GM18505 (cell line): ENCODE measurements around the gene ACE2.

Experiments used
- ATAC-seq: cut with Tn5 transposase; IDR thresholded peaks from one replicate; pipeline ENCODE4 v1.9.1; 2021; ENCODE audit not compliant: unreplicated experiment
- POLR2A ChIP-seq: IDR thresholded peaks from 4 replicates; pipeline ENCODE4 v1.6.1; 2011; ENCODE audit warnings: borderline replicate concordance; ENCODE audit not compliant: insufficient read depth, insufficient read length; ENCODE audit errors: extremely low read depth

ACE2 gene

DNA sequence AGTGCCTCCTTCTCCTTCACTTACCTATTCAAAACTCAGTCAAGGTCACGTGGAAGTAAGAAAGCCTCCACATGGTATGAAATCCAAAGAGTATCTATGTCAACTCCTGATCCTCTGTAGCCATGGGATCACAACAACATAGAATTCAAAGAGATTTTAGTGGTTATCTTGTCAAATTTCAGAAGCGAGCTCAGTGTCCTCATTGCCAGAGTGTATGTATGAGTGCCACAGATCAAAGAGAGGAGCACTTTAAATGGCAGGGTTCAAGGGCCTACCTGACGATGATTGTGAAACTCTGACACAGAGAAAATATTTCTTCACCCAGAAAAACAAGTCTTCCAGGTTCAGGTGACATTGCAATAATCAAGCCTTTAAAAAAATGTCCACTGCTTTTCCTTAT is 1.2 kb upstream of the ACE2 start:
- no peak for ATAC-seq
- no peak for TF ChIP-seq POLR2A

DNA sequence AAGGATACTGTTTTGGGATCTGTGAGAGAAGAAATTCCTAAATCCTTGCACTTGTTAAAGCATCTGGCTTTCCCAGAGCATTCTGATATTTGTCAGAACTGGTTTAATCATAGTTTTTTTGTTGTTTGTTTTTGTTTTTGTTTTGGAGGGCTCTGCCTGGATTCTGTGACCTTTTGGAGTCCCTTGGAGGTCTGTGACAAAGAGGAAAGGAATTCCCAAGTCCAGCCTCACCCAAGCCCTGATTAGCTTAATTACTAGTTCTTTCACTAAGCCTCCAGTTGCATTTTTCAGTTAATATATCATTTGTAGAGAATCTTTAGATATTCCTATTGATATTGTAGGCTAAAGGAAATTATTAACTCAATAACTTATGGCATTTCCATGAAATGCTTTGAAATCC is 711 bp downstream of the ACE2 start:
- no peak for TF ChIP-seq POLR2A
- no peak for ATAC-seq

- no peak for ATAC-seq
- no peak for TF ChIP-seq POLR2A
These were observed 1.3 kb downstream of the ACE2 start for GRCh38 chrX:15599461-15599860.

GRCh38 chrX:15598026-15598425 is 2.7 kb downstream of the ACE2 start:
- ATAC-seq = no peak
- no peak for TF ChIP-seq POLR2A

DNA sequence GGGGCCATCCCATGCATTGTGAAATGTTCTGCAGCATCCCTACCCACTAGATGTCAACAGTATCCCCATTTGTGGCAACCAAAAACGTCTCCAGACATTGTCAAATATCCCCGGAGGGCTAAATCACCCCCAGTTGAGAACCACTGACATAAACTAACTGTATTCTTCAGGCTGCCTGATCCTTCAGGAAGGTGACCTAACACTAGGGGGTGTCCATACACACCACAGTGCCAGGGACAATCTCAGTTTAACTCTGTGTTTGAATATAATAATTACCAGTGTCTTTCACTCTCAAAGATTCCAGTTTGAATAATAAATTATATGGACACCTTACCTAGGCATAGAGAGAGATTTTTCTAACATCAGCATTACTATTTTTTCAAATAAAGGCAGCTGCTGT is 6.4 kb downstream of the ACE2 start:
- no peak for TF ChIP-seq POLR2A
- ATAC-seq = no peak

- no peak for ATAC-seq
- no peak for TF ChIP-seq POLR2A
These were observed 20.7 kb downstream of the ACE2 start for GRCh38 chrX:15579778-15580747.

GRCh38 chrX:15576019-15576418 is 24.7 kb downstream of the ACE2 start:
- no peak for TF ChIP-seq POLR2A
- no peak for ATAC-seq

DNA sequence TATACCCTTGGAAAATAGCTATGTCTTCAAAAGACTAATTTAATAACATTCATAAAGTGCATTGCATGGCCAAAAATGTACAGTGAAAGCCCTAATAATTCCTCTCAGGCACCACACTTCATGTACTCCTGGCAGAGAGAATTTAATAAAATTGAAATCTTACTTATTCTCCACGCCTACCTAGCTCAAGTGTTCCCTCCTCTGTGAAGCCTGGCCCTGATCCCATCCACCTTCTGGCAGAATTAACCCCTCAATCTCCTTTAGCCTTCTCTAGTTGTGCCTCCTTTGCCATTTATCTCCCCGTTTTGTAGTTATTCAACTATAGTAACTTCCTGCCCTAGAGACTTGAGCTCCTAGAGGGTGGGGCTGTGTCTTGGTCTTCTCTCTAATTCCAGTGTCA is 26.7 kb downstream of the ACE2 start:
- ATAC-seq = no peak
- no peak for TF ChIP-seq POLR2A

GRCh38 chrX:15570145-15570544 is 30.6 kb downstream of the ACE2 start:
- ATAC-seq = no peak
- TF ChIP-seq POLR2A = no peak

GRCh38 chrX:15567886-15568616 is 32.7 kb downstream of the ACE2 start:
- no peak for TF ChIP-seq POLR2A
- ATAC-seq = no peak

DNA sequence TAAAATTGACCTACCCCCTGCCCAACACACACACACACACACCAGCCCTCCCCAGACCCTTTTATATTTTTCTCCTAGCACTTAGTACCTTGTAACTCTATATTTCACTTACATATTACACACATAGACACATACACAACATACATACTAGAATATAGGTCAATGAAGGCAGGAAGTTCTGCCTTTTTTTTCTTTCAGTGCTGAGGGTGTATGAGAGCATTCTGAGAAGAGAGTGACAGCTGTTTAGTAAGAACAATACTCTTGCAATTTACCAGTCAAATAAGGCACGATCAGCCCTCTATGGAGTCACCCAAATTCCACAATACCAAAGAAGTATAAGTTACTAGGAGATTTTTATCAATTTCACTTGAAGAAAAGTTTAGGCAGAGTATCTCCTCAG is 33.5 kb downstream of the ACE2 start:
- TF ChIP-seq POLR2A = no peak
- no peak for ATAC-seq

- TF ChIP-seq POLR2A = no peak
- ATAC-seq = no peak
These were observed 34.5 kb downstream of the ACE2 start for GRCh38 chrX:15566244-15566643.

- TF ChIP-seq POLR2A = no peak
- no peak for ATAC-seq
These were observed 35.7 kb downstream of the ACE2 start for GRCh38 chrX:15564981-15565579.
